ENCODE data around the gene NSD1. TPM values are rescaled to one million over a fixed set of nuclear protein-coding genes. Genes with fewer than 3 reads are reported as not detected.

Gene NSD1
- total and polyA plus RNA-seq, 2 of the 4 experiments (the other 2 are of a cell fraction): 7.7 to 31.0 TPM

GRCh38 chr5:177220576-177220975, 87.0 kb downstream of the NSD1 start:
- H3K4me2 ChIP-seq (ENCODE audit: low read depth, low read length): no peak overlapping the region
- intact Hi-C loops (cut with micrococcal nuclease): no loop called here
- no peak overlapping the region for H3K9ac ChIP-seq (ENCODE audit: low read depth, low read length)
- H2BK5ac ChIP-seq (ENCODE audit: low read depth, low read length, poor library complexity, severe bottlenecking): no peak overlapping the region
- no peaks in the 10 kb centered on the region for H3K4me1 ChIP-seq (ENCODE audit: control insufficient read depth, insufficient read depth, low read length)
- H3K56ac ChIP-seq (ENCODE audit: extremely low read depth, insufficient read depth, low read length): no peak overlapping the region
- no peak overlapping the region for H2AK5ac ChIP-seq (ENCODE audit: low read depth, low read length)
- ATAC-seq (ENCODE audit: low read depth): no peak
- TF ChIP-seq MXI1 (IDR thresholded peaks at IDR 0.05; ENCODE audit: borderline replicate concordance, low read depth, low read length): no peak
- no peak for TF ChIP-seq RFX5 (IDR thresholded peaks at IDR 0.05; ENCODE audit: low read depth, low read length)
- TF ChIP-seq USF2 (IDR thresholded peaks at IDR 0.05; ENCODE audit: low read depth, low read length): no peak
- no peak for TF ChIP-seq NFE2L2 (IDR thresholded peaks at IDR 0.05; ENCODE audit: low read depth, low read length)
- TF ChIP-seq BHLHE40 (IDR thresholded peaks at IDR 0.05; ENCODE audit: low read depth, low read length): no peak
- no peak for TF ChIP-seq FOS (IDR thresholded peaks at IDR 0.05; ENCODE audit: low read depth, low read length)
- no peak for TF ChIP-seq RCOR1 (IDR thresholded peaks at IDR 0.05; ENCODE audit: insufficient replicate concordance, low read length)
- TF ChIP-seq CTCF (conservative IDR thresholded peaks at IDR 0.05; ENCODE audit: low read depth, low read length): no peak
- no peak for TF ChIP-seq MAZ (IDR thresholded peaks at IDR 0.05; ENCODE audit: borderline replicate concordance, low read depth, low read length)
- no peak for TF ChIP-seq ELK1 (IDR thresholded peaks at IDR 0.05; ENCODE audit: borderline replicate concordance, low read depth, low read length)
- TF ChIP-seq CEBPB (IDR thresholded peaks at IDR 0.05; ENCODE audit: low read depth, low read length): no peak
- TF ChIP-seq SMC3 (IDR thresholded peaks at IDR 0.05; ENCODE audit: low read depth, low read length): no peak
- no peak for TF ChIP-seq CHD1 (IDR thresholded peaks at IDR 0.05; ENCODE audit: low read depth, low read length)
- no peak for TF ChIP-seq POLR2A (IDR thresholded peaks at IDR 0.05; ENCODE audit: low read depth, low read length)
- TF ChIP-seq RAD21 (IDR thresholded peaks at IDR 0.05; ENCODE audit: low read length): no peak
- no peak for TF ChIP-seq MAFK (IDR thresholded peaks at IDR 0.05; ENCODE audit: low read depth, low read length)
- DNase-seq: no peak
- H3K4ac ChIP-seq (ENCODE audit: low read depth, low read length): no peak overlapping the region
- no TSS peak for BruUV-seq (replicated peaks)
- no peak overlapping the region for H3K14ac ChIP-seq (replicated peaks; ENCODE audit: low read depth, low read length)
- H3K18ac ChIP-seq (ENCODE audit: low read depth, low read length): no peak overlapping the region
- in situ Hi-C loops (cut with MboI; ENCODE audit: low sequenced_read_pairs): no loop called here
- no CpG with 5 or more reads among the region's 8 CpGs for WGBS, 2 experiments (ENCODE audit: extremely low coverage in 2 of 2, insufficient read length in 1 of 2)
- no peak overlapping the region for H3K23ac ChIP-seq (ENCODE audit: low read depth, low read length)
- H3K36me3 ChIP-seq (ENCODE audit: control insufficient read depth, insufficient read depth, low read length): peaks cover 4% of the 10 kb centered on the region
- peaks cover 4% of the 10 kb centered on the region; the same call in 1 of the 2 replicates for H4K20me1 ChIP-seq (ENCODE audit: insufficient read depth, low read length)
- no peak overlapping the region for H4K91ac ChIP-seq (ENCODE audit: insufficient read depth, low read depth, low read length)
- dilution Hi-C loops (cut with HindIII; ENCODE audit: low sequenced_read_pairs, unreplicated experiment): no loop called here
- H3K4me3 ChIP-seq (ENCODE audit: insufficient read depth, low read depth, low read length): no peak overlapping the region
- no peak overlapping the region for H4K5ac ChIP-seq (ENCODE audit: low read depth, low read length)
- ChIA-PET CTCF (no interaction called here), POLR2A (ENCODE audit: unreplicated experiment) (no interaction called here)
- no peaks in the 10 kb centered on the region for H3K27me3 ChIP-seq (ENCODE audit: control insufficient read depth, insufficient read depth, low read length)
- H4K8ac ChIP-seq (ENCODE audit: low read depth in 2 of 2, low read length in 2 of 2): no peak overlapping the region
- 0 out of 2 replicates have a peak, but pooled peaks cover 10% of the 10 kb centered on the region for H3K9me1 ChIP-seq (ENCODE audit: insufficient read depth, low read length)
- no peak overlapping the region for H2BK15ac ChIP-seq (ENCODE audit: low read depth, low read length)
- no peak overlapping the region for H2BK120ac ChIP-seq (ENCODE audit: low read depth, low read length)
- H2AK9ac ChIP-seq (replicated peaks; ENCODE audit: low read depth, low read length, poor library complexity): no peak overlapping the region
- H3K9me3 ChIP-seq (ENCODE audit: control insufficient read depth, insufficient read depth, low read length): no peaks in the 10 kb centered on the region
- no peak overlapping the region for H2BK20ac ChIP-seq (ENCODE audit: low read depth, low read length)
- H2AFZ ChIP-seq (replicated peaks; ENCODE audit: low read length, poor library complexity): no peak overlapping the region
- no peak overlapping the region for H3K27ac ChIP-seq (ENCODE audit: insufficient read depth, low read length)
- peaks cover 35 to 49% of the 10 kb centered on the region in 2 experiments for H3K79me1 ChIP-seq (ENCODE audit: low read depth in 1 of 2, low read length in 2 of 2)

All from IMR-90 (cell line).